CD4-positive, alpha-beta T cell (primary cell): Measurements from ENCODE around the gene SQSTM1. TPM values are rescaled to one million over a fixed set of nuclear protein-coding genes. Genes with fewer than 3 reads are reported as not detected.

Experiments used
- ATAC-seq: fragments of 200-7000 bp; cut with Tn5 transposase; one replicate; pipeline ENCODE4 v1.10.0; 2022; ENCODE audit warnings: mild to moderate bottlenecking; ENCODE audit not compliant: poor library complexity
- CTCF ChIA-PET: fragments of 350-600 bp; sonication (Branson Sonifier 250); formaldehyde crosslinking; loops from one replicate; lab custom pipeline; 2021; ENCODE audit warnings: antibody characterized with exemption, inconsistent platforms; lab: Charles Lee
- POLR2A ChIA-PET: fragments of 350-600 bp; sonication (Branson Sonifier 250); formaldehyde crosslinking; loops from one replicate; lab custom pipeline; 2021; ENCODE audit warnings: antibody characterized with exemption, inconsistent platforms; lab: Charles Lee
- DNase-seq, 14 experiments: peaks; one replicate each; pipeline ENCODE4 v3.0.0-alpha.2; 2013 to 2020; ENCODE audit warnings: mixed read lengths in 2 of 14
- H3K27ac ChIP-seq, 2 donors: one replicate each; pipeline versions ENCODE4 v1.5.1 to v1.7.0; 2013; ENCODE audit warnings: low read length in 2 of 2, low read depth in 1 of 2, mild to moderate bottlenecking in 1 of 2
- H3K27me3 ChIP-seq, 2 experiments: 1 replicate in 1 of 2; 2 replicates in 1 of 2; pipeline versions ENCODE4 v1.6.1 to v1.7.0; 2013; ENCODE audit warnings: low read length in 2 of 2, control low read depth in 1 of 2, mild to moderate bottlenecking in 1 of 2, moderate library complexity in 1 of 2; ENCODE audit not compliant: insufficient read depth in 2 of 2, control insufficient read depth in 1 of 2
- H3K36me3 ChIP-seq: one replicate; pipeline ENCODE4 v1.6.1; 2013; ENCODE audit warnings: low read length, control low read depth; ENCODE audit not compliant: insufficient read depth
- H3K4me1 ChIP-seq: one replicate; pipeline ENCODE4 v1.6.1; 2013; ENCODE audit warnings: low read length, control low read depth; ENCODE audit not compliant: insufficient read depth
- H3K4me3 ChIP-seq: one replicate; pipeline ENCODE4 v1.5.1; 2013; ENCODE audit warnings: mild to moderate bottlenecking, low read length, moderate library complexity
- H3K9me3 ChIP-seq, 2 experiments: 1 replicate in 1 of 2; 2 replicates in 1 of 2; pipeline versions ENCODE4 v1.6.1 to v1.7.0; 2013; ENCODE audit warnings: low read length in 2 of 2, mild to moderate bottlenecking in 2 of 2, control low read depth in 1 of 2, moderate library complexity in 1 of 2; ENCODE audit not compliant: control insufficient read depth in 1 of 2, insufficient read depth in 1 of 2
- H3K27ac Mint-ChIP-seq: one replicate; pipeline ENCODE4 v1.8.0; 2020; ENCODE audit warnings: mixed read lengths
- H3K27me3 Mint-ChIP-seq: one replicate; pipeline ENCODE4 v1.8.0; 2021; ENCODE audit warnings: mixed read lengths
- H3K36me3 Mint-ChIP-seq: one replicate; pipeline ENCODE4 v1.8.0; 2021; ENCODE audit warnings: low read depth, mixed read lengths
- H3K4me1 Mint-ChIP-seq: one replicate; pipeline ENCODE4 v1.8.0; 2021; ENCODE audit warnings: low read depth, mixed read lengths
- H3K4me3 Mint-ChIP-seq: one replicate; pipeline ENCODE4 v1.8.0; 2020; ENCODE audit warnings: mild to moderate bottlenecking, mixed read lengths
- H3K9me3 Mint-ChIP-seq: one replicate; pipeline ENCODE4 v1.8.0; 2020; ENCODE audit warnings: mixed read lengths
- intact Hi-C, 2 experiments: fragments of 100-400 bp; cut with DNase I in 1 of 2; cut with micrococcal nuclease in 1 of 2; formaldehyde crosslinking; loops; one replicate each; pipeline versions ENCODE4 v1.15.1 to v1.9.0; 2023 to 2025; cut with DNase I, micrococcal nuclease
- total RNA-seq, 174 experiments: library from RNA in 2 of 174; stranded (reverse) in 2 of 174; gene quantifications; one replicate each; pipeline ENCODE4 v1.2.3 and lab custom pipeline; 2021 to 2026
- TF ChIP-seq, protein P1 (sequence below): fragments of 200-600 bp; IDR thresholded peaks from one replicate; pipeline ENCODE4 v1.8.0; 2022; ENCODE audit warnings: antibody characterized with exemption, mild to moderate bottlenecking

SQSTM1 gene
- total RNA-seq, 2 experiments from 2014 or later = 260 to 267 TPM

- TF ChIP-seq, protein P1, sequence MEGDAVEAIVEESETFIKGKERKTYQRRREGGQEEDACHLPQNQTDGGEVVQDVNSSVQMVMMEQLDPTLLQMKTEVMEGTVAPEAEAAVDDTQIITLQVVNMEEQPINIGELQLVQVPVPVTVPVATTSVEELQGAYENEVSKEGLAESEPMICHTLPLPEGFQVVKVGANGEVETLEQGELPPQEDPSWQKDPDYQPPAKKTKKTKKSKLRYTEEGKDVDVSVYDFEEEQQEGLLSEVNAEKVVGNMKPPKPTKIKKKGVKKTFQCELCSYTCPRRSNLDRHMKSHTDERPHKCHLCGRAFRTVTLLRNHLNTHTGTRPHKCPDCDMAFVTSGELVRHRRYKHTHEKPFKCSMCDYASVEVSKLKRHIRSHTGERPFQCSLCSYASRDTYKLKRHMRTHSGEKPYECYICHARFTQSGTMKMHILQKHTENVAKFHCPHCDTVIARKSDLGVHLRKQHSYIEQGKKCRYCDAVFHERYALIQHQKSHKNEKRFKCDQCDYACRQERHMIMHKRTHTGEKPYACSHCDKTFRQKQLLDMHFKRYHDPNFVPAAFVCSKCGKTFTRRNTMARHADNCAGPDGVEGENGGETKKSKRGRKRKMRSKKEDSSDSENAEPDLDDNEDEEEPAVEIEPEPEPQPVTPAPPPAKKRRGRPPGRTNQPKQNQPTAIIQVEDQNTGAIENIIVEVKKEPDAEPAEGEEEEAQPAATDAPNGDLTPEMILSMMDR = no peak
- Mint-ChIP-seq H3K36me3 (peaks cover 29% of the 10 kb centered on the region), H3K9me3 (no peaks in the 10 kb centered on the region), H3K4me3 (peak overlapping the region; percentile 87), H3K27ac (peak overlapping the region; percentile 36), H3K4me1 (peaks cover 17% of the 10 kb centered on the region), H3K27me3 (no peaks in the 10 kb centered on the region)
- no peak overlapping the region for H3K27ac ChIP-seq
- no peak overlapping the region for H3K4me3 ChIP-seq
- DNase-seq (no peak), ATAC-seq (no peak)
- H3K9me3 ChIP-seq = peaks cover 0 to 8% of the 10 kb centered on the region in 2 experiments
- H3K36me3 ChIP-seq = peaks cover 20% of the 10 kb centered on the region
- intact Hi-C loops = no loop called here
- POLR2A ChIA-PET = no interaction called here
- no peaks in the 10 kb centered on the region for H3K27me3 ChIP-seq
- peaks cover 22% of the 10 kb centered on the region for H3K4me1 ChIP-seq
- CTCF ChIA-PET = no interaction called here
Observed at GRCh38 chr5:179860301-179860700, 39.6 kb downstream of the SQSTM1 start.

DNA sequence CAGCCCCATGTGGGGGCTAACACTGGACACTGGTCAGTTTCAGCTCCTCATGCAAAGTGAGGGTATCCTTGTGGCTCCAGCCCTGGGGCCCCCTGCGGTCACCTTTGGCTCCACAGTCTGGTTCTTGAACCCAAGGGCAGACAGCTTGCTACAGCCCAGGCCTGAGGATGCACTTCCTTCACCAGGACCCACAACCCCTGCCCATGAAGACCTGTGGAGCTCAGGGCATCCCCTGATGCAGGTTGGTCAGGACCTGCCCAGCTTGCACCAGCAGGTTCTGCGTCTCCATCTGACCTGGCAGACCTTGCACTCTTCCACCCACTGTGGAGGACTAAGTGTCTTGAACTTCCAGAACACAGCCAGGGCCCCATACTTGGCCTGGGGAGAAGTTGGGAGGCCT is 41.6 kb downstream of the SQSTM1 start:
- DNase-seq (no peak), ATAC-seq (no peak)
- peak overlapping the region; percentile 42 for H3K4me3 Mint-ChIP-seq
- peaks cover 0 to 8% of the 10 kb centered on the region in 2 experiments for H3K9me3 ChIP-seq
- H3K27me3 Mint-ChIP-seq = no peaks in the 10 kb centered on the region
- intact Hi-C loops = no loop called here
- CTCF ChIA-PET = no interaction called here
- H3K4me1 Mint-ChIP-seq = peaks cover 16% of the 10 kb centered on the region
- H3K27ac Mint-ChIP-seq = no peak overlapping the region
- no peaks in the 10 kb centered on the region for H3K9me3 Mint-ChIP-seq
- no peak overlapping the region for H3K4me3 ChIP-seq
- H3K36me3 Mint-ChIP-seq = peaks cover 38% of the 10 kb centered on the region
- H3K4me1 ChIP-seq = peaks cover 17% of the 10 kb centered on the region
- no peak overlapping the region for H3K27ac ChIP-seq
- no peaks in the 10 kb centered on the region for H3K27me3 ChIP-seq
- TF ChIP-seq, protein P1 = no peak
- peaks cover 23% of the 10 kb centered on the region for H3K36me3 ChIP-seq
- POLR2A ChIA-PET = no interaction called here

GRCh38 chr5:179862891-179863290 is 42.2 kb downstream of the SQSTM1 start:
- Mint-ChIP-seq H3K27me3 (no peaks in the 10 kb centered on the region), H3K27ac (no peak overlapping the region), H3K9me3 (no peaks in the 10 kb centered on the region), H3K36me3 (peaks cover 41% of the 10 kb centered on the region), H3K4me3 (no peak overlapping the region), H3K4me1 (peaks cover 10% of the 10 kb centered on the region)
- CTCF ChIA-PET = no interaction called here
- POLR2A ChIA-PET = no interaction called here
- Histone ChIP-seq H3K9me3 (peaks cover 0 to 8% of the 10 kb centered on the region in 2 experiments), H3K27me3 (no peaks in the 10 kb centered on the region), H3K36me3 (peaks cover 23% of the 10 kb centered on the region), H3K27ac (no peak overlapping the region), H3K4me3 (no peak overlapping the region), H3K4me1 (peaks cover 11% of the 10 kb centered on the region)
- ATAC-seq (no peak), DNase-seq (no peak)
- intact Hi-C loops = no loop called here
- TF ChIP-seq, protein P1 = no peak
